K562 (cell line): ENCODE measurements around the gene SORBS2. TPM values are rescaled to one million over a fixed set of nuclear protein-coding genes. Genes with fewer than 3 reads are reported as not detected.

Experiments
- ATAC-seq: fragments of 200-7000 bp; cut with Tn5 transposase; 3 replicates; pipeline ENCODE4 v1.9.1; 2020; ENCODE audit warnings: moderate library complexity
- BruUV-seq: library from RNA; stranded (reverse); fragments of 400-500 nt; replicated peaks from 2 replicates; lab custom pipeline; 2021; lab: Mats Ljungman, UMichigan
- CTCF ChIA-PET: fragments of 300-600 bp; formaldehyde crosslinking; extraction: SDS; loops from one replicate; lab custom pipeline; 2021; ENCODE audit warnings: low intra/inter-chr PET ratio; lab: Yijun Ruan, JAX
- POLR2A ChIA-PET: fragments of 300-600, 350-650 bp; sonication (Branson Sonifier 250); formaldehyde crosslinking; extraction: SDS; loops from one replicate; lab custom pipeline; 2021; ENCODE audit warnings: antibody characterized with exemption, inconsistent platforms; lab: Yijun Ruan, JAX
- DNase-seq, 4 experiments: peaks; one replicate each; pipeline versions ENCODE4 v3.0.0 to v3.0.0-alpha.2; 2011 to 2018; ENCODE audit warnings: low spot score in 3 of 4, mixed read lengths in 3 of 4; ENCODE audit errors: extremely low read depth in 1 of 4
- FAIRE-seq: peaks from 2 replicates; lab custom pipeline; 2011; peaks lifted over from hg19 to GRCh38; lab: Jason Lieb, UNC
- H2AFZ ChIP-seq: 2 replicates; pipeline ENCODE4 v1.6.0; 2011; ENCODE audit warnings: low read depth, low read length, control low read depth, inconsistent platforms
- H3K27ac ChIP-seq: fragments of 200-600 bp; 3 replicates; pipeline ENCODE4 v1.8.0; 2011; ENCODE audit warnings: low read depth, mild to moderate bottlenecking, control low read depth, inconsistent platforms, low read length, moderate library complexity, mixed read lengths; ENCODE audit errors: extremely low read depth
- H3K27me3 ChIP-seq, 2 experiments: fragments of 300-600 bp in 1 of 2; 2 replicates in 1 of 2; 3 replicates in 1 of 2; pipeline versions ENCODE4 v1.6.0 to v1.8.0; 2011; ENCODE audit warnings: inconsistent platforms in 2 of 2, low read length in 2 of 2, mild to moderate bottlenecking in 1 of 2, mixed read lengths in 1 of 2, moderate library complexity in 1 of 2; ENCODE audit not compliant: control insufficient read depth in 2 of 2, insufficient read depth in 2 of 2
- H3K36me3 ChIP-seq: fragments of 300-600 bp; 3 replicates; pipeline ENCODE4 v1.8.0; 2011; ENCODE audit warnings: mild to moderate bottlenecking, low read length, inconsistent platforms; ENCODE audit not compliant: control insufficient read depth, insufficient read depth
- H3K4me1 ChIP-seq, 2 experiments: fragments of 200-600 bp in 1 of 2; replicated peaks in 1 of 2; 2 replicates in 1 of 2; 3 replicates in 1 of 2; pipeline versions ENCODE4 v1.5.1 to v1.8.0; 2011; ENCODE audit warnings: inconsistent platforms in 2 of 2, low read length in 2 of 2, mild to moderate bottlenecking in 1 of 2, mixed read lengths in 1 of 2, moderate library complexity in 1 of 2; ENCODE audit not compliant: control insufficient read depth in 2 of 2, insufficient read depth in 2 of 2
- H3K4me2 ChIP-seq: 2 replicates; pipeline ENCODE4 v1.6.1; 2011; ENCODE audit warnings: low read length, control low read depth, inconsistent platforms, mixed read lengths; ENCODE audit not compliant: insufficient read depth
- H3K4me3 ChIP-seq: fragments of 200-600 bp; sonication (generic), shearing (Covaris generic); 2 replicates; pipeline ENCODE4 v1.5.1; 2016; ENCODE audit warnings: control low read depth, inconsistent platforms
- H3K79me2 ChIP-seq: fragments of 200-600 bp; 3 replicates; pipeline ENCODE4 v1.8.0; 2011; ENCODE audit warnings: low read length, inconsistent platforms; ENCODE audit not compliant: control insufficient read depth, insufficient read depth
- H3K9ac ChIP-seq, 2 experiments: 2 replicates each; pipeline versions ENCODE4 v1.6.0 to v1.6.1; 2011; ENCODE audit warnings: low read depth in 2 of 2, low read length in 2 of 2, control low read depth in 1 of 2, inconsistent platforms in 1 of 2, mild to moderate bottlenecking in 1 of 2, mixed read lengths in 1 of 2; ENCODE audit not compliant: insufficient read depth in 1 of 2
- H3K9me1 ChIP-seq: one replicate; pipeline ENCODE4 v1.6.0; 2011; ENCODE audit warnings: inconsistent platforms, mild to moderate bottlenecking, low read length, moderate library complexity; ENCODE audit not compliant: control insufficient read depth, insufficient read depth
- H3K9me3 ChIP-seq: replicated peaks from 2 replicates; pipeline ENCODE4 v1.5.1; 2011; ENCODE audit warnings: low read depth, low read length, inconsistent platforms; ENCODE audit not compliant: control insufficient read depth, insufficient read depth
- H4K20me1 ChIP-seq: replicated peaks from 2 replicates; pipeline ENCODE4 v1.6.1; 2011; ENCODE audit warnings: low read length, inconsistent platforms, mixed read lengths; ENCODE audit not compliant: control insufficient read depth, insufficient read depth
- BCOR ChIP-seq: fragments of 450-650 bp; IDR thresholded peaks from 2 replicates; pipeline ENCODE4 v1.6.1; 2016
- HDAC6 ChIP-seq: IDR thresholded peaks from 2 replicates; pipeline ENCODE4 v1.6.1; 2012; ENCODE audit warnings: low read depth, mild to moderate bottlenecking, control low read depth, inconsistent platforms, low read length, moderate library complexity
- ZNF146 ChIP-seq: IDR thresholded peaks from one replicate; pipeline ENCODE4 v1.6.1; 2018; ENCODE audit warnings: missing compliant biosample characterization; ENCODE audit not compliant: unreplicated experiment
- WGBS: fragments of 100-300 bp; shearing (Covaris generic); methylation state at CpG from one replicate; pipeline ENCODE4 v1.1.6; 2016; ENCODE audit warnings: low coverage, mixed read lengths; ENCODE audit not compliant: insufficient coverage; ENCODE audit errors: missing lambda C conversion rate; 5-methylcytosine and 5-hydroxymethylcytosine counted together
- in situ Hi-C: fragments of 300-500 bp; cut with MboI; formaldehyde crosslinking; loops from 4 replicates; pipeline ENCODE4 v1.15.0; 2018; ENCODE audit warnings: inconsistent platforms, mixed read lengths
- intact Hi-C: fragments of 100-400 bp; cut with micrococcal nuclease; formaldehyde crosslinking; loops from 2 replicates; pipeline ENCODE4 v1.14.2; 2022
- polyA plus RNA-seq, 8 experiments: library from polyadenylated mRNA; depleted of rRNA in 4 of 8; stranded (reverse) in 5 of 8; unstranded in 3 of 8; fragments of >200 nt; fragmentation: Nextera tagmentation in 2 of 8; fragmentation: Illumina TruSeq in 1 of 8; extraction: Ambion mirVana in 2 of 8; extraction: Trizol in 1 of 8; gene quantifications; 2 replicates each; pipeline versions ENCODE4 v1.2.1 to v1.2.3, GENCODE V29; 2011 to 2014; ENCODE audit warnings: inconsistent platforms in 1 of 8, missing spikeins in 1 of 8
- total RNA-seq, 7 experiments: library from RNA; depleted of rRNA in 6 of 7; stranded (reverse); fragments of >200 nt in 6 of 7; fragmentation: Illumina TruSeq in 2 of 7; extraction: Trizol in 2 of 7; gene quantifications; 2 replicates each; pipeline versions ENCODE4 v1.2.1 to v1.2.3, GENCODE V29; 2011 to 2021; ENCODE audit warnings: low replicate concordance in 1 of 7
- TF ChIP-seq, protein P1 (sequence below): sonication (generic); formaldehyde crosslinking; IDR thresholded peaks from 2 replicates; pipeline ENCODE4 v1.8.1; 2023; ENCODE audit warnings: mild to moderate bottlenecking, missing genetic modification reagents
- TF ChIP-seq, protein P2 (sequence below), 2 experiments: fragments of 450-650 bp; formaldehyde crosslinking in 1 of 2; IDR thresholded peaks; 2 replicates each; pipeline versions ENCODE4 v1.4.0 to v1.6.1; 2014 to 2020; ENCODE audit warnings: mild to moderate bottlenecking in 2 of 2, borderline replicate concordance in 1 of 2, low read depth in 1 of 2

The SORBS2 gene
- total and polyA plus RNA-seq, 9 of the 15 experiments (the other 6 are each of a cell fraction or from before 2014, with no cell fraction given): 0.29 TPM; not detected in 8

DNA sequence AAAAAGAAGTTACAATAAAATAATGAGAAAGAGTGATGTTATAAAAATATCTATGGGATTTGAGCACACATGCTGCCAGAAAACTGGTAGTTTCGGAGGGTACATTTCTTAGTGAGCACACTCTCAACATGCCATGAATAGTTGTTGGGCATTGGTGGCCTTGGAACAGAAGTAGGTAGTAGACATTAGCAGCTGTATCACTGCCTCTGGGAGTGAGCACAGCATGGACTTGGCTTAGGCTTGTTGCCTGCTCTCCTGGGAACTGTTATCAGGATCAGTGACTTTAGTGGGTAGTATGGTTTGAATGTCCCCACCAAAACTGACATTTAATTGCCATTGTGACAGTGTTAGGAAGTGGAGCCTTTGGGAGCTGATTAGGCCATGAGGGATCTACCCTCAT, 263.4 kb downstream of the SORBS2 start:
- intact Hi-C loops (no loop called here), in situ Hi-C loops (no loop called here)
- Histone ChIP-seq H3K4me3 (no peak overlapping the region), H3K9me1 (no peaks in the 10 kb centered on the region), H4K20me1 (no peaks in the 10 kb centered on the region), H3K27me3 (peaks cover 6 to 16% of the 10 kb centered on the region in 2 experiments; a peak in 4 of 5 replicates), H3K4me1 (no peaks in the 10 kb centered on the region), H3K4me2 (no peak overlapping the region), H2AFZ (no peak overlapping the region), H3K79me2 (no peaks in the 10 kb centered on the region), H3K36me3 (no peaks in the 10 kb centered on the region), H3K9ac (no peak overlapping the region), H3K9me3 (no peaks in the 10 kb centered on the region), H3K27ac (no peak overlapping the region)
- WGBS: 0% methylated on average over 1 of the region's 1 CpG
- CTCF ChIA-PET: no interaction called here
- DNase-seq: no peak
- POLR2A ChIA-PET: no interaction called here
- ATAC-seq: no peak
- TF ChIP-seq, protein P1, sequence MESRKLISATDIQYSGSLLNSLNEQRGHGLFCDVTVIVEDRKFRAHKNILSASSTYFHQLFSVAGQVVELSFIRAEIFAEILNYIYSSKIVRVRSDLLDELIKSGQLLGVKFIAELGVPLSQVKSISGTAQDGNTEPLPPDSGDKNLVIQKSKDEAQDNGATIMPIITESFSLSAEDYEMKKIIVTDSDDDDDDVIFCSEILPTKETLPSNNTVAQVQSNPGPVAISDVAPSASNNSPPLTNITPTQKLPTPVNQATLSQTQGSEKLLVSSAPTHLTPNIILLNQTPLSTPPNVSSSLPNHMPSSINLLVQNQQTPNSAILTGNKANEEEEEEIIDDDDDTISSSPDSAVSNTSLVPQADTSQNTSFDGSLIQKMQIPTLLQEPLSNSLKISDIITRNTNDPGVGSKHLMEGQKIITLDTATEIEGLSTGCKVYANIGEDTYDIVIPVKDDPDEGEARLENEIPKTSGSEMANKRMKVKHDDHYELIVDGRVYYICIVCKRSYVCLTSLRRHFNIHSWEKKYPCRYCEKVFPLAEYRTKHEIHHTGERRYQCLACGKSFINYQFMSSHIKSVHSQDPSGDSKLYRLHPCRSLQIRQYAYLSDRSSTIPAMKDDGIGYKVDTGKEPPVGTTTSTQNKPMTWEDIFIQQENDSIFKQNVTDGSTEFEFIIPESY: no peak
- TF ChIP-seq HDAC6 (no peak), ZNF146 (no peak)
- BruUV-seq: no TSS peak
- FAIRE-seq: no peak

DNA sequence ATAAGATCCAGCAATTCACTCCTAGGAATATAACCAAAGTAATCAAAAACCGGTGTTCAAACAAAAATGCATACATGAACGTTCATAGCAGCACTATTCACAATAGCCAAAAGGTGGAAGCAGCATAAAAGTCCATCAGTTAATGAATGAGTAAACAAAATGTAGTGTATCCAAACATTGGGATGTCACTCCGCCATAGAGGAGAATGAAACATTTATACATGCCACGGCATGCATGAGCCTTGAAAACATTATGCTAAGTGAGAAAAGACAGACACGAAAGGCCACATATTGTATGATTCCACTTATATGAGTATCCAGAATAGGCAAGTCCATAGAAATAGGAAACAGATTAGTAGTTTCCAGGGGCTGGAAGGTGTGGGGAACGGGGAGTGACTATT, 265.7 kb downstream of the SORBS2 start:
- Histone ChIP-seq H3K27ac (no peak overlapping the region), H3K36me3 (no peaks in the 10 kb centered on the region), H3K27me3 (peaks cover 10 to 29% of the 10 kb centered on the region in 2 experiments; a peak in 4 of 5 replicates), H3K4me3 (no peak overlapping the region), H3K4me2 (no peak overlapping the region), H4K20me1 (no peaks in the 10 kb centered on the region), H3K9me1 (no peaks in the 10 kb centered on the region), H3K79me2 (no peaks in the 10 kb centered on the region), H2AFZ (no peak overlapping the region), H3K9me3 (no peaks in the 10 kb centered on the region), H3K4me1 (no peaks in the 10 kb centered on the region), H3K9ac (no peak overlapping the region)
- WGBS: 1% methylated on average over 6 of the region's 6 CpGs
- FAIRE-seq: no peak
- intact Hi-C loops (no loop called here), in situ Hi-C loops (no loop called here)
- no peak for ATAC-seq
- ChIA-PET POLR2A (no interaction called here), CTCF (no interaction called here)
- BruUV-seq: no TSS peak
- no peak for DNase-seq
- no peak for TF ChIP-seq BCOR
- TF ChIP-seq, protein P2, sequence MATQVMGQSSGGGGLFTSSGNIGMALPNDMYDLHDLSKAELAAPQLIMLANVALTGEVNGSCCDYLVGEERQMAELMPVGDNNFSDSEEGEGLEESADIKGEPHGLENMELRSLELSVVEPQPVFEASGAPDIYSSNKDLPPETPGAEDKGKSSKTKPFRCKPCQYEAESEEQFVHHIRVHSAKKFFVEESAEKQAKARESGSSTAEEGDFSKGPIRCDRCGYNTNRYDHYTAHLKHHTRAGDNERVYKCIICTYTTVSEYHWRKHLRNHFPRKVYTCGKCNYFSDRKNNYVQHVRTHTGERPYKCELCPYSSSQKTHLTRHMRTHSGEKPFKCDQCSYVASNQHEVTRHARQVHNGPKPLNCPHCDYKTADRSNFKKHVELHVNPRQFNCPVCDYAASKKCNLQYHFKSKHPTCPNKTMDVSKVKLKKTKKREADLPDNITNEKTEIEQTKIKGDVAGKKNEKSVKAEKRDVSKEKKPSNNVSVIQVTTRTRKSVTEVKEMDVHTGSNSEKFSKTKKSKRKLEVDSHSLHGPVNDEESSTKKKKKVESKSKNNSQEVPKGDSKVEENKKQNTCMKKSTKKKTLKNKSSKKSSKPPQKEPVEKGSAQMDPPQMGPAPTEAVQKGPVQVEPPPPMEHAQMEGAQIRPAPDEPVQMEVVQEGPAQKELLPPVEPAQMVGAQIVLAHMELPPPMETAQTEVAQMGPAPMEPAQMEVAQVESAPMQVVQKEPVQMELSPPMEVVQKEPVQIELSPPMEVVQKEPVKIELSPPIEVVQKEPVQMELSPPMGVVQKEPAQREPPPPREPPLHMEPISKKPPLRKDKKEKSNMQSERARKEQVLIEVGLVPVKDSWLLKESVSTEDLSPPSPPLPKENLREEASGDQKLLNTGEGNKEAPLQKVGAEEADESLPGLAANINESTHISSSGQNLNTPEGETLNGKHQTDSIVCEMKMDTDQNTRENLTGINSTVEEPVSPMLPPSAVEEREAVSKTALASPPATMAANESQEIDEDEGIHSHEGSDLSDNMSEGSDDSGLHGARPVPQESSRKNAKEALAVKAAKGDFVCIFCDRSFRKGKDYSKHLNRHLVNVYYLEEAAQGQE (IDR thresholded peaks at IDR 0.05; ENCODE audit: borderline replicate concordance): no peak
- TF ChIP-seq, protein P2 (CRISPR knock-in tag; IDR thresholded peaks at IDR 0.05; ENCODE audit: low read depth): no peak
